Fibroblast of pulmonary artery (primary cell): Measurements from ENCODE around the gene UGT1A10.

Source experiments
- DNase-seq: peaks from one replicate; pipeline ENCODE4 v3.0.0-alpha.2; 2010; ENCODE audit warnings: low read depth
- H3K4me3 ChIP-seq: replicated peaks from 2 replicates; pipeline ENCODE4 v1.5.1; 2011; ENCODE audit warnings: low read depth, mild to moderate bottlenecking, control low read depth, low read length, moderate library complexity
- CTCF ChIP-seq: IDR thresholded peaks from 2 replicates; pipeline ENCODE4 v1.5.1; 2011; ENCODE audit warnings: mild to moderate bottlenecking, control low read depth, low read length, inconsistent platforms; ENCODE audit errors: missing control alignments

Gene UGT1A10

GRCh38 chr2:233798335-233799086, 162.3 kb downstream of the UGT1A10 start:
- TF ChIP-seq CTCF, result no peak
- H3K4me3 ChIP-seq, result no peak overlapping the region
- no peak for DNase-seq

GRCh38 chr2:233799087-233799665, 162.9 kb downstream of the UGT1A10 start:
- no peak overlapping the region for H3K4me3 ChIP-seq
- no peak for TF ChIP-seq CTCF
- DNase-seq, result no peak

- no peak for TF ChIP-seq CTCF
- DNase-seq, result no peak
- no peak overlapping the region for H3K4me3 ChIP-seq
These were observed 163.5 kb downstream of the UGT1A10 start for GRCh38 chr2:233799716-233800115.

GRCh38 chr2:233800208-233800607, 164.0 kb downstream of the UGT1A10 start:
- H3K4me3 ChIP-seq, result no peak overlapping the region
- DNase-seq, result no peak
- TF ChIP-seq CTCF, result no peak

GRCh38 chr2:233801357-233802131, 165.3 kb downstream of the UGT1A10 start:
- no peak overlapping the region for H3K4me3 ChIP-seq
- TF ChIP-seq CTCF, result no peak
- DNase-seq, result peak; percentile 24

GRCh38 chr2:233802132-233802815, 166.0 kb downstream of the UGT1A10 start:
- TF ChIP-seq CTCF, result no peak
- DNase-seq, result no peak
- no peak overlapping the region for H3K4me3 ChIP-seq
